GM19463 (cell line): Measurements from ENCODE around the gene RFTN1.
A peak's percentile ranks its signal among the peaks of the same experiment; 100 is the strongest.
"Not testable (repeated sequence)": the region's sequence is repeated elsewhere in the genome, so short reads cannot be mapped to it uniquely, and the experiment has no call there.

Experiments used
- ATAC-seq: cut with Tn5 transposase; IDR thresholded peaks from one replicate; pipeline ENCODE4 v1.9.1; 2021; ENCODE audit warnings: mild to moderate bottlenecking, moderate library complexity; ENCODE audit not compliant: unreplicated experiment

The RFTN1 gene

GRCh38 chr3:16489326-16490061 lies 24.0 kb downstream of the RFTN1 start:
- not testable (repeated sequence) for ATAC-seq

GRCh38 chr3:16488637-16489036 lies 24.9 kb downstream of the RFTN1 start:
- no peak for ATAC-seq

- ATAC-seq = no peak
Observed at GRCh38 chr3:16487511-16488175, 25.9 kb downstream of the RFTN1 start.

GRCh38 chr3:16486951-16487480 lies 26.5 kb downstream of the RFTN1 start:
- no peak for ATAC-seq

GRCh38 chr3:16486201-16486600 lies 27.3 kb downstream of the RFTN1 start:
- no peak for ATAC-seq

GRCh38 chr3:16485395-16485992 lies 28.0 kb downstream of the RFTN1 start:
- no peak for ATAC-seq

- no peak for ATAC-seq
Observed at GRCh38 chr3:16484984-16485383, 28.5 kb downstream of the RFTN1 start.

GRCh38 chr3:16484216-16484615 lies 29.3 kb downstream of the RFTN1 start:
- ATAC-seq = no peak

- ATAC-seq = peak; percentile 67
Observed at GRCh38 chr3:16482770-16483531, 30.5 kb downstream of the RFTN1 start.

- ATAC-seq = peak; percentile 20
Observed at GRCh38 chr3:16482194-16482769, 31.2 kb downstream of the RFTN1 start.

GRCh38 chr3:16481546-16481897 lies 32.0 kb downstream of the RFTN1 start:
- no peak for ATAC-seq

- ATAC-seq = no peak
Observed at GRCh38 chr3:16480861-16481545, 32.5 kb downstream of the RFTN1 start.

- ATAC-seq = no peak
Observed at GRCh38 chr3:16478516-16478915, 35.0 kb downstream of the RFTN1 start.

GRCh38 chr3:16477521-16477920 lies 36.0 kb downstream of the RFTN1 start:
- no peak for ATAC-seq

- ATAC-seq = peak; percentile 7
Observed at GRCh38 chr3:16477056-16477455, 36.4 kb downstream of the RFTN1 start.

GRCh38 chr3:16476636-16477035 lies 36.9 kb downstream of the RFTN1 start:
- ATAC-seq = peak; percentile 77

- no peak for ATAC-seq
Observed at GRCh38 chr3:16475766-16476165, 37.7 kb downstream of the RFTN1 start.

- no peak for ATAC-seq
Observed at GRCh38 chr3:16474920-16475319, 38.6 kb downstream of the RFTN1 start.

- no peak for ATAC-seq
Observed at GRCh38 chr3:16474216-16474615, 39.3 kb downstream of the RFTN1 start.

- no peak for ATAC-seq
Observed at GRCh38 chr3:16472593-16472992, 40.9 kb downstream of the RFTN1 start.
